HG03064 (cell line): ENCODE data around the gene ABCC8.

Source experiments
- ATAC-seq: cut with Tn5 transposase; IDR thresholded peaks from one replicate; pipeline ENCODE4 v1.9.1; 2021; ENCODE audit warnings: low read depth; ENCODE audit not compliant: unreplicated experiment

The ABCC8 gene

GRCh38 chr11:17407575-17407974 is 69.1 kb downstream of the ABCC8 start:
- ATAC-seq, result no peak

- no peak for ATAC-seq
Observed at GRCh38 chr11:17406818-17407149, 69.9 kb downstream of the ABCC8 start.

- ATAC-seq, result no peak
Observed at GRCh38 chr11:17406082-17406817, 70.4 kb downstream of the ABCC8 start.

- no peak for ATAC-seq
Observed at GRCh38 chr11:17405232-17406005, 71.2 kb downstream of the ABCC8 start.

- no peak for ATAC-seq
Observed at GRCh38 chr11:17403980-17404759, 72.5 kb downstream of the ABCC8 start.

GRCh38 chr11:17402486-17402885 is 74.2 kb downstream of the ABCC8 start:
- no peak for ATAC-seq

GRCh38 chr11:17401841-17402240 is 74.8 kb downstream of the ABCC8 start:
- no peak for ATAC-seq

- ATAC-seq, result no peak
Observed at GRCh38 chr11:17401316-17401715, 75.3 kb downstream of the ABCC8 start.

- ATAC-seq, result no peak
Observed at GRCh38 chr11:17400048-17400775, 76.4 kb downstream of the ABCC8 start.

- ATAC-seq, result no peak
Observed at GRCh38 chr11:17399236-17399635, 77.4 kb downstream of the ABCC8 start.

- no peak for ATAC-seq
Observed at GRCh38 chr11:17397311-17398002, 79.2 kb downstream of the ABCC8 start.

GRCh38 chr11:17396598-17397310 is 79.9 kb downstream of the ABCC8 start:
- ATAC-seq, result no peak

- no peak for ATAC-seq
Observed at GRCh38 chr11:17395978-17396377, 80.7 kb downstream of the ABCC8 start.

- no peak for ATAC-seq
Observed at GRCh38 chr11:17395554-17395961, 81.1 kb downstream of the ABCC8 start.

GRCh38 chr11:17394743-17395390 is 81.8 kb downstream of the ABCC8 start:
- no peak for ATAC-seq

GRCh38 chr11:17393472-17393871 is 83.2 kb downstream of the ABCC8 start:
- ATAC-seq, result no peak

GRCh38 chr11:17392872-17393271 is 83.8 kb downstream of the ABCC8 start:
- no peak for ATAC-seq

GRCh38 chr11:17391493-17392355 is 84.9 kb downstream of the ABCC8 start:
- ATAC-seq, result no peak
